NCI-H1436 (cell line): ENCODE measurements around the gene ITGA11.

Experiments
- DNase-seq: peaks from one replicate; lab custom pipeline; 2025; lab: John Stamatoyannopoulos, UW

ITGA11 gene, protein sequence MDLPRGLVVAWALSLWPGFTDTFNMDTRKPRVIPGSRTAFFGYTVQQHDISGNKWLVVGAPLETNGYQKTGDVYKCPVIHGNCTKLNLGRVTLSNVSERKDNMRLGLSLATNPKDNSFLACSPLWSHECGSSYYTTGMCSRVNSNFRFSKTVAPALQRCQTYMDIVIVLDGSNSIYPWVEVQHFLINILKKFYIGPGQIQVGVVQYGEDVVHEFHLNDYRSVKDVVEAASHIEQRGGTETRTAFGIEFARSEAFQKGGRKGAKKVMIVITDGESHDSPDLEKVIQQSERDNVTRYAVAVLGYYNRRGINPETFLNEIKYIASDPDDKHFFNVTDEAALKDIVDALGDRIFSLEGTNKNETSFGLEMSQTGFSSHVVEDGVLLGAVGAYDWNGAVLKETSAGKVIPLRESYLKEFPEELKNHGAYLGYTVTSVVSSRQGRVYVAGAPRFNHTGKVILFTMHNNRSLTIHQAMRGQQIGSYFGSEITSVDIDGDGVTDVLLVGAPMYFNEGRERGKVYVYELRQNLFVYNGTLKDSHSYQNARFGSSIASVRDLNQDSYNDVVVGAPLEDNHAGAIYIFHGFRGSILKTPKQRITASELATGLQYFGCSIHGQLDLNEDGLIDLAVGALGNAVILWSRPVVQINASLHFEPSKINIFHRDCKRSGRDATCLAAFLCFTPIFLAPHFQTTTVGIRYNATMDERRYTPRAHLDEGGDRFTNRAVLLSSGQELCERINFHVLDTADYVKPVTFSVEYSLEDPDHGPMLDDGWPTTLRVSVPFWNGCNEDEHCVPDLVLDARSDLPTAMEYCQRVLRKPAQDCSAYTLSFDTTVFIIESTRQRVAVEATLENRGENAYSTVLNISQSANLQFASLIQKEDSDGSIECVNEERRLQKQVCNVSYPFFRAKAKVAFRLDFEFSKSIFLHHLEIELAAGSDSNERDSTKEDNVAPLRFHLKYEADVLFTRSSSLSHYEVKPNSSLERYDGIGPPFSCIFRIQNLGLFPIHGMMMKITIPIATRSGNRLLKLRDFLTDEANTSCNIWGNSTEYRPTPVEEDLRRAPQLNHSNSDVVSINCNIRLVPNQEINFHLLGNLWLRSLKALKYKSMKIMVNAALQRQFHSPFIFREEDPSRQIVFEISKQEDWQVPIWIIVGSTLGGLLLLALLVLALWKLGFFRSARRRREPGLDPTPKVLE

DNA sequence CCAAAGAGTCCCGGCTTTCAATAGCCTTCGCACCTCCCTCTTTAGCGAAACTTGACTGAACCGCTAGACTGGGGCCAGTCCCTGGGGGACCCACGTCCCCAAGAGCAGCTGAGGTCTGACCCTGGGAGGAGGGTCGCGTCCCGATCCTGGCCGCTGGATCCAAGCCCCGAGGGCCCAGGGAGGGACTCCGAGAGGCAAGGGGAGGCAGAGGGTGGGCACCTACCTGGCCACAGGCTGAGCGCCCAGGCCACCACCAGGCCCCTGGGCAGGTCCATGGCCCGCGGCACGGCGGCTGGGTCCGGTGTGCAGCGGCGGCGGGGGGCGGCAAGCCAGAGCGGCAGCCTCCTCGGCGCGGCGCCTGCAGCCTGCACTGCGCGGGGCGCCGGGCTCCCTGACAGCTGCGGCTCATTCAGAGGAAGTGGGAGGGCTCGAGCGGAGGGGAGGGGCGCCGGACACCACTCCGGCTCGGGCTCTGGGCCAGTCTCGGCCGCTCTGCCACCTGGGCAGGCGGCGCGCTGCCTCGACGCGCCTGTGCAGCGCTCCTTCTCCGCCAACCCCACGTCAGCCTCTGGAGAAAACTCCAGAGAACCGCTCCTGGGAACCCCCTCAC, at the start of gene ITGA11:
TSS of gene ITGA11 (minus strand) at position 372 of the 610 bp plus-strand sequence. CDS start at position 275, 97 bp downstream.
- no peak for DNase-seq

DNA sequence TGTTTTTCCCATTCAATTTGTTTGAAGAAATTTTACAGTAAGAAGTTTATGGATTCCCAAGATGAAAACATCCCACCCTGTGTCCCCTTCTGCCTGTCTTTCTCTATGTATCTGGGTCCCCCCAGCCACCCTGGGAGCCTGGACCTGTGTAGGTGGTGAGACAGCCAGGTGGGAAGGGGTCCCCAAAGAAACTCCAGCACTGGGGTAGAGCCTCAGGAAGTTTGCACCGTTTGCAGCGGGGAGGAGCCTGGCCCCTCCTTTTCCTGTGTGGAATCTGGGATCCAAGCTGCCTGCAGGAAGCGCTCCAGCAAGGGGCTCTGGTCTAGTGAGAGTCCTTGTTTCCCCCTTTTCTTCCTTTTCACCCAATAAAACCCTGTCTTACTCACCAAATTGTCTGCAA, 49.4 kb upstream of the ITGA11 start:
- DNase-seq, result no peak

DNA sequence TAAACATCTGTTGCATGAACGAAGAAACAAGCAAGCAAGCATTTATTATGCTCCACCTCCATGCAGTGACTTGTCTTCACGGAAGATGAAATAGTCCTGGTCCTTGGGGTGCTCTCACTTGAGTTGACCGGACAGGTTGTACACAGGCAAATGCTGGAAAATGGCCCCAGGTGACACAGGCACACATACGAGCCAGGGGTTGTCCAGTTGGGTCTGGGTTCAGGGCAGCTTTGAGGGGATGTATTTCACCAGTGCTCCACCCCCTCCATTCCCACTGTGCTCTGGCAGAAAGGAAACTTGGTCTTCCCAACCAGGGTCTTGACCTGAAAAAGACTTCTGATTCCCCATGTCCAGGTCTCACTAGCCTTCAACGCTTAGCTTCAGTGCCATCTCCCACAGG, 48.3 kb upstream of the ITGA11 start:
- DNase-seq, result no peak

DNA sequence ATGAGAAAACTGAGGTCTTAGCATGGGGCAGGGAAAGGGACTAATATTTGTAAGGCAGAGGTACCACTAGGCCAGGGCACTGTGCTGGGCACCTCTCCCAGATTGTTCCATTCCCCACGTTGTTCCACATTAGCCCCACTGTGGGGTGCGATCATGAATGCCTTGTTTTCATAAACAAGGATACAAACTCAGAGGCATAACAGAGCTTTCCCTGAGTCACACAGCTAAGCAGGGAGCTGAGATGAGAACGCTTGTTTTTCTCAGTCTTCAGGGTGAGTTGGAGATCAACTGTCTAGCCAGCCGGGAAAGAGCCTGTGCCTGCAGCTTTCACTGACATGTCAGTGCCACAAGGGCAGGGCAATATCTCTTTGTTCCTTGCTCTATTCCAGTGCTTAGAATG, 47.9 kb upstream of the ITGA11 start:
- DNase-seq, result no peak

GRCh38 chr15:68479406-68479805, 47.4 kb upstream of the ITGA11 start:
- DNase-seq, result no peak

DNA sequence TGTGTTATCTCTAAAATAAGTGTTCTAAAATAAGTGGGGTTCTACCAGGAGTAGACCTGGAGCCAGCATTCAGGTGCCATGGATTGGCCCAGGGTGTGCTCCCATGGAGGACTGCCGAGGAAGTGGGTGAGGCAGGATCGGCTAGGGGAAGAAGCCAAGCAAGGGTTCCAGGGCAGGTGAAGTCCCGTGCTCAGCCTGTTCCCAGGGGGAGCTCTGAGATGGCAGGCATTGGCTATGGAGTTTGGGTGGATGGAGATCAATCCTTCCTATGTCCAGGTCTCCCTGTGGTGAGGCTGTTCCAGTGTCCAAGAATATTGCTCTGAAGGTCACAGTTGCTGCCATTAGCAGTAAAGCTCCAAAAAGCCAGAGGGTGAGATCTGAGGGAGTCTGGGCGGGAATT, 46.9 kb upstream of the ITGA11 start:
- DNase-seq, result no peak

DNA sequence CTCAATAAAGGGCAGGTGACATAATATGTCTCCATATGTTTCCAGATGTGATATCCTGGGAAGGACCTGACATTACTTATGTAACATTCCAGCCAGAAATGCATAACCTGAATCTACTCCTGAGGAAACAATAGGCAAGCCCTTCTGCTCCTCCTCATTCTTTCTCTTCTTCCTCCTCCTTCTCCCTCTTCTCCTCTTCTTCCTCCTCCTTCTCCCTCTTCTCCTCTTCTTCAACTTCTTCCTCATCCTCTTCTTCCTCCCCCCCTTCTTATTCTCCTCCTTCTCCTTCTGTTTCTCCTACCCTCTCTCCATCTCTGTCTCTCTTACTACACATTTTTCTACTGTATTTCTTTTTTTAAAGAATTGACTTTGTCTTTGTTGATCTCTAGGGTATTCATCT, 43.5 kb upstream of the ITGA11 start:
- no peak for DNase-seq

DNA sequence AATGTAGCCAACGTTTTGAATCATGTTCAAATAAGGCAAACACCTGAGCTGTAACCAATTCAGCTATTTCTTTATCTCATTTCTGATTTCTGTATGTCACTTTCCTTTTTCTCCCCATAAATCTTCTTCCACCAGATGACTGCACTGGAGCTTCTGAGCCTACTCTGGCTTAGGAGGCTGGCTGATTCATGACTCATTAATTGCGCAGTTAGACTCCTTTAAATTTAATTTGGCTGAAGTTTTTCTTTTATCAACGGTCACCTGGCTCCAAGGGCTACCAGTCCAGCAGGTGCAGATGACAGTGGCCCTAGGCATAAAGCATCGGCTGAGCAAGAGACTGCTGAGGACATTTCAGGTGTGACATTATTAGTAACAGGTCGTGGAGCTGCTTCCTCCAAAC, 39.6 kb upstream of the ITGA11 start:
- no peak for DNase-seq

DNA sequence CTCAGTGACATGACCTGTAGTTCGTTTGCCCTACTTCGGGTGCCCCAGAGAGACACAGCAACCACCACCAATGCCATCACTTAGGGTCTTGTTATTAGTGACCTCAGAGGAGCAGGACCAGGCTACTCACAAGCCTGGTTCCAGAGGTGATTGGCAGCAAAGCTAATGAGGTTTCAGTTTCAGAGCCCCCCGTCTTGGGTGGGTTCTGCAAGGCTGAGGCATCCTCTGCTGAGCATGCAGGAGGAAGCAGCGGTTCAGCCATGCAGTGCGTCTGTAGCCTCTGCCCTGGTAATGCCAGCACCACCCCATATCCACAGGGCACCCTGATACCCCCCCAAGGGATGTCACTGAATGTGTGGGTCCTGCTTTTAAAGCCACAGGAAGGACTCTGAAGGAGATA, 39.0 kb upstream of the ITGA11 start:
- DNase-seq, result no peak

DNA sequence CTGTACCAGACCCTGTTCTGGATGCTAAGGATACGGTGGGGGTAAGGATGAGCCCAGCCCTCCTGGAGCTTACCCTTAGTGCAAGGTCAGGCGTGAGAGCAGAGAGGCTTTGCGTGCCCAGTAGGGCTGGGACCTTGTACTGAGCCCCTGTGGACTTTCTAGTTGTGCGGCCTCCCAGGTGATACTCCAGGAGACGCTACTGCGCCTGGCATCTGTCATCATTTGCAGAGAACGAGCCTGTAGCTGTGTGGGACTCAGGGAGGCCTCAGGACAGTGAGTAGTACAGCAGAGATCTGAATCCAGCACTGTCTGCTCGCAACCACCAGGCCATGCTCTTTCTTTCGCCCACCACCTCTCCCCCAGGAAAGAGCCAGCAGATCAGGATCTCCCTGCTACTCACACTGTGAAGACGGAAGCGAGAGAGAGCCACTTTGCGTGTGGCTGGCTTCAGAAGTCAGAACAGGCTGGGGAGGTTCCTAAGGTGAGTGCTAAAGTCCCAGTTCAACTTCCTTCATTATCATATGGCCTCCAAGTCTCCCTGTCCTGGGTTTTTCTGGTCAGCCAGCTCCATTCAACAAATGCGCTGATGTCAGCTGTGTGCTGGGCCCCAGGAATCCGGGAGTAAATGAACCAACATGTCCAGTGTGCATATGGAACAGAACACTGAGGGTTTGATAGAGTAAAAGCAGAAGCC, 38.2 kb upstream of the ITGA11 start:
- no peak for DNase-seq

DNA sequence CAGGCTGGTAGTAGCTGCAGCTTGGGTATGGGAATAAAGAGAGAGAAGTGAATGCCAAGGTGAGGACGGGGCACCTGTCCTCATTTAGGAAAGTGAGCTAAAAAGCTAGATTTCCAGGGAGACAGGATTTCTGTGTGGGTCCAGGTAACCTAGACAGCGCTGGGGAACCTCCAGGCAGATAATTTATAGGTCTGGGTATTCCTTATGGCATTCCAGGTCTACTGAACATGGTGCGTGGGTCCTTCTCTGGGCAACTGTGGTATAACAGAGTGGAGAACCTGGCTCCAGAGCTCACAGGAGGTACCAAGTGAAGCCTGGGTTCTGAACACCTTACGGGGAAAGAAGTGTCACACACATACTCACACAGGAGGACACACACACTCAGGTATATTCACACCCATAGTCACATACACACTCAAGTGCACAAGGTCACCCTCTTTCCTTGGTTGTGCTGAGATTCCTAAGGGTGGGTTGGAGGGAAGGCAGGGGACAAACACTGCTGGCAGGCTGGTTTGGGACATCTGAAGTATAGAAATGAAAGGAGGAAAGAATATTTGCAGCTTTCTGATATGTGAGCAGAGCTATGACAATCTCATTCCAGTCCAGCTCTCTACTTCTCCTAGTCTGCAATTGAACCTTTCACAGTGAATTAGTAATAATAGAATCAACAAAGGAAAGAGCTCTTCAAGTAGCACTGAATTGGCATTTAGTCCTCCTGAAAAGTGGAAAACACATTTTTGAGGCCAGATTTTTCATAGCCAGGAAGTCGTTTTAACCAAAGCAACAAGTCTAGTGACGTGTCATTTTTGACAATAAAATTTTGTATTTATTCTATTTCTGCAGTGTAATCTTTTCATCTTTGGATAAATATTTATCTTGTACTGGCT, 37.4 kb upstream of the ITGA11 start:
- DNase-seq, result no peak

DNA sequence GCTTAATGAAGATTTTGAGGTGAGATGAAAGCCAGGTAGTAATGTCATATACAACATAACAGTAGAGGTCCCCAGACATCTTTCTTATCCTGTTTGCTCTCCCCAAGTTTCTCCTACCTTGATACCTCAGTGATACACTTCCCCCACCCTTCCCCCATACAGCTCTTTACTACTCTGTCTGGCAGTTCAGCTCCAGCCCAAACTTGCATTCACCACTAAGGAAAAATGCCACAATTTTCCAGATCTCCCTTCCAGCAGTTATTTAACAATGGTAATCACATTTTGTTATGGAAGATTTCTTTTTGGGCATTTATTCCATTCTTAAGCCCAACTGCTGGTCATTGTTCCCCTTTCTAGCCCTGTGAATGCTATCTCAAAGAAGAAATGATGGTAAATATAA, 34.9 kb upstream of the ITGA11 start:
- DNase-seq, result no peak

DNA sequence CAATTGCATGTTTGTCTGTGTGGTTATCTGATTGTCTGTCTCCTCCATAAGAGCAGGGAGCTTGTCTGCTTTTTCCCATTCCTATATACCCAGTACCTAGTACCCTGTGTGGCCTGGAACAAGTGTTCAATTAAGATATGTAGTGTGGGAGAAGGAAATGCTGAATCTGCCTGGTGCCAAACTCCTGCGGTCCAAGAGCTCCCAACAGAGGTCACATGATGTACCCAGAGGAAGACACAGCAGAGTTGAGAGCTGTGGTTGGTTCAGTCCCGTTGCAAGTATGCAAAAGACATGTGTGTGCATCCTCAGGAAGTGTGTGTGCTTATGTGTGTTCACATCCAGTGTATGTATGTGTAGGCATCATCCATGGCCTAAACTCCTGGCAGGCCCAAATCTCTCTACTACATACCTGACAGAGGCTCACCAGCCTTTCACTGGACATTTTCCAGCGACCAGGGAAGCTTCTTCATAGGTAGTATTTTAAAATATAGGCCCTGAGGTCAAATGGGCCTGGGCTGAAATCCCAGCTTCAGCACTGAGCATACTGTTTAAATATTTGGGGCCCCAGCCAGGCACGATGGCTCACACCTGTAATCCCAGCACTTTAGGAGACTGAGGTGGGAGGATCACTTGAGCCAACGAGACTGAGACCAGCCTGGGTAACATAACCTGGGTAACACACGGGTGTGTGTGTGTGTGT, 34.0 kb upstream of the ITGA11 start:
- DNase-seq, result no peak

GRCh38 chr15:68464448-68465090, 32.6 kb upstream of the ITGA11 start:
- DNase-seq, result no peak

- DNase-seq, result no peak
Observed at GRCh38 chr15:68463996-68464395, 32.0 kb upstream of the ITGA11 start.

GRCh38 chr15:68463444-68463843, 31.5 kb upstream of the ITGA11 start:
- DNase-seq, result no peak

DNA sequence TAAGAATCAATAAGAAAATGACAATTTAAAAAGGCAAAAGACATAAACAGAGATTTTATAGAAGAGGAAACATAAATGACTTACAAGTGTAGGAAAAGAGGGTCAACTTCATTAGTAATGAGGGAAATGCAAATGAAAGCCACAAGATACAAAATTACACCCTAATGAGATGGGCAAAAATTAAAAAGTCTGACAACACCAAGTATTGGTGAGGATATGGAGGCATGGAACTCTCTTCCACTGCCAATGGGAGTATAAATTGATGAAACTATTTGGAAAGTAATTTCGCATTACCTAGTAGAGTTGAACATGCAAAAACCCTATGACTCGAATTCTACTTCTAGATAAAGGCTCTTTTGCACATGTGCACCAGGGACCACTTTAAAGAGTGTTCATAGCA, 28.2 kb upstream of the ITGA11 start:
- no peak for DNase-seq

GRCh38 chr15:68450192-68450591, 18.2 kb upstream of the ITGA11 start:
- no peak for DNase-seq

DNA sequence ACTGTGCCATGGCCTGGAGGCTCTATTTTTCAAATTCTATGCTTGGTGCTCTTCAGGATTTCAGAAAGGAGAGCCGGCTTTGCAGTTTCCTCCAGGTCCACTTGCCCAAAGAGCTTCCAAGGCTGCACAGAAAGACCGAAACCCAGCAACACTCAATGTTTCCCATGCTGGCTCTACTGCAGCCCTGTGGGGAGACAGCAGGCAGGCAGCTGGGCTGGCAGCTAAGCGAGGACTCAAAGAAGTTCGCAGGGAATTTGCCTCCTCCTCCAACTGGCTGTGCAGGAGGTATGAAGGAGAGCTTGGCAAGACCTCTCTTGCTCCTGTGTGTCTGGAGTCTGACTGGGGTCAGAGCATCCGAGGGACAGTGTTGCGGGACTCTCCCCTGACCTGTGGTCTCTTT, 17.4 kb upstream of the ITGA11 start:
- DNase-seq, result no peak
